ENCODE data around the gene GAB4.
"Not testable (repeated sequence)": the region's sequence is repeated elsewhere in the genome, so short reads cannot be mapped to it uniquely, and the experiment has no call there.

GAB4 gene

GRCh38 chr22:16956290-16956689, 51.7 kb downstream of the GAB4 start:
- DNase-seq: no peak

DNA sequence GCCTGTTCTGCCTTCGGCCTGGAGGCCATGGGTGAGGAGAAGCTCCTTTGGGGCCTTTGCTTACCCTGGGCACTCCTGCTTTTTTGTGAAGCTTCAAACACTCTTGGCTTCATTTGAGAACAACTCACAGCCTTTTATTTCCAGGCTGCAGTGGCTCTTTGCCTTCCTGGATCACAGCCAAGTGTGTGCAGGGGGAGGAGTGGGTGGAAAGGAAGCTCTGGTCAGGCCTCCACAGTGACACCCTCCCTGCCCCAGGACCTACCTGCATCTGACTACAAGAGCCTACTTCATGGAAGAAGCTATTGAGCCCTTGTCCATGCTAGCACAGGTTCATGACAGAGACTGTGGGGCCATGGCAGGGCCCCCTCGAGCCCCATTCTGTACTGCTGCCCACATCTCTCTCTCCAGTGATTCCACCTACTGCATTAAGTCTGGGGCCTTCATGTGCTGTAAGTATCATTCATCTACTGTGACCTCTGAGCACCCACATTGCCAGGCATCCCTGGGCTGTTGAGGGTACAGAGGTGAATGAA, 52.3 kb downstream of the GAB4 start:
- no peak for DNase-seq

GRCh38 chr22:16955081-16955480, 52.9 kb downstream of the GAB4 start:
- no peak for DNase-seq

GRCh38 chr22:16954060-16954403, 54.0 kb downstream of the GAB4 start:
- no peak for DNase-seq

- no peak for DNase-seq
Observed at GRCh38 chr22:16953206-16954059, 54.6 kb downstream of the GAB4 start.

DNA sequence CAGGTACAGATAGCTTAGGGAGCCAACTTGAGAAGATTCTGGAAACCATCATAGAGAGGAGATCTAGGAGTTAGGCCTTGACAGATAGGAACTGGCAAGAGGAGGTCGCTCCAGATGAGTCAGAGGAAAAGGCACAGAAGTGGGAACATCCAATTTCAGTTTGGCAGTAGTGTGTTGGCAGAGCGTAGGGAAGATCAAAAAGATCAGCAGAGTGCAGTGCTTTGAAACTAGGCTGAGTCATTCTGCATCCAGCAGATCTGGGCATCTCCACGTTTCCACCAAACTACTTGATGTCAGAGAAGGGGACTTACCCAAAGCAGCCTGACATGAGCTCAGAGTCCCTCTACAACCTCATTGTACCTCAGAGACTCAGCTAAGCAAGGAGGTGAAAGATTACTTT, 58.5 kb downstream of the GAB4 start:
- no peak for DNase-seq

- DNase-seq: no peak
Observed at GRCh38 chr22:16937811-16938210, 70.2 kb downstream of the GAB4 start.

DNA sequence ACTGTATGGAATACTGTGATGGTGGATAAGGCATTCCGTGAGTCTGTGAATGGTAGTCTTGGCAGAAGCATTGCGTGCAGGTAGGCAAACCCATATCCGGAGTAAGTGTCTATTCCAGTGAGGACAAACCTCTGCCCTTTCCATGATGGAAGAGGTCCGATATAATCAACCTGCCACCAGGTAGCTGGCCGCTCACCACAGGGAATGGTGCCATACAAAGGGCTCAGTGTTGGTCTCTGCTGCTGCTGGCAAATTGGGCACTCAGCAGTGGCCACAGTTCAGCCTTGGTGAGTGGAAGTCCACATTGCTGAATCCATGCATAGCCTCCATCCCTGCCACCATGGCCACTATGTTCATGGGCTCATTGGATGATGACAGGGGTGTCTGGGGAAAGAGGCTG, 70.8 kb downstream of the GAB4 start:
- DNase-seq: not testable (repeated sequence)

- no peak for DNase-seq
Observed at GRCh38 chr22:16936625-16937024, 71.4 kb downstream of the GAB4 start.

DNA sequence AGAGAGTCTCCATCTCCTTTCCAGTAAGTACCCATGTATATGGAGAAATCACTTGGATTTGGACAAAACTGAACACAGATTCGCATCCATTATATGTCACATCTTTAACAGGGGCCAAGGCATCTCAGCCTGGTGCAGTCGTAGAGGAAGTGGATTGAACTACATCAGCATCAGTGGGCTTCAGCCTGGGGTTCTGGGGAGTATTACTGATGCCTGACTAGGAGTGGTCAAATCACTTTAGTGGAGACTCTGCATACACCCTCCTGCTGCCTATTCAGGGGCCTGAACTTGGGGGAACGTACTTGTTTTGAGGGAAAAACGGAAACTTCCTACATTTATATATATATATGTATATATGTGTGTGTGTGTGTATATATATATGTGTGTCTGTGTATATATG, 72.8 kb downstream of the GAB4 start:
- DNase-seq: no peak

GRCh38 chr22:16933291-16934282, 74.4 kb downstream of the GAB4 start:
- no peak for DNase-seq

DNA sequence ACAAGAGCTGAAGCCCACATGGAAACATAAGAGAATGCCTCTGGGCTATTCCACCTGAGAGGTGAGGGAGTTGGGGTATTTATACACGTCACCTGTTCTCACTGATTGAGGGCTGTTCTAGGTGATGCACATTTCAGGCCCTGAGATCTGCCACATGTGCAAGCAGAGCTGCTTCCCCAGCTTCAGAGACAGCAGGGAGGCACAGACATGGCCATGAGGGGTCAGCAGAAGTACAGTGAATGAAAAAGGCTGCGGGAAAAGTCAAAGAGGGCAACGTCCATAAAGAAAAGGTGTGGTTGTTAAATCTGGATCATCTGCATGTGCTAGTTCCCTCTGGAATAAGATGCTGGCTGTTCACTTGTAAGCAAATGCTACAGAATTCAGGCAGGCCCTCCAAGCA, 75.4 kb downstream of the GAB4 start:
- DNase-seq: no peak

GRCh38 chr22:16925407-16925966, 82.5 kb downstream of the GAB4 start:
- DNase-seq: no peak

GRCh38 chr22:16922706-16923105, 85.3 kb downstream of the GAB4 start:
- no peak for DNase-seq

- no peak for DNase-seq
Observed at GRCh38 chr22:16922076-16922475, 85.9 kb downstream of the GAB4 start.

GRCh38 chr22:16917144-16918003, 90.6 kb downstream of the GAB4 start:
- peak; percentile 42 to 50 for DNase-seq

DNA sequence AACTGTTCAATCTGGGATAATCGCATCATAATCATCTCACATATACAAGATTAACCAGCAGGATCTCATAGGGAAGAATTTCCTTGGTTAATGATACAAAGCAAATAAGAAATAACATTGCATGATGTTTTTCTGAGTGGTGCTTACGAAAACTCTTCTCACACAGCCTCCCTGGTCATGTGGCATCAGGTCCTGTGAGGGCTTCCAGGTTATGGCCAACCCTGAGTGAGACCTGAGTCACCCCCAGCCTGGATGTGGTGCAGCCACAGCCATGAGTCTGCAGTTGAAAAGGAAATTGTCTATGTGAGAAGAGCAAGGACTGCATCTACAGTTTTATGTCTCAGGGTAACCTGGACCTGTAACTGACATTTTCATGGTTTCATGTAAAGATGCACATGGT, 92.3 kb downstream of the GAB4 start:
- DNase-seq: no peak

DNA sequence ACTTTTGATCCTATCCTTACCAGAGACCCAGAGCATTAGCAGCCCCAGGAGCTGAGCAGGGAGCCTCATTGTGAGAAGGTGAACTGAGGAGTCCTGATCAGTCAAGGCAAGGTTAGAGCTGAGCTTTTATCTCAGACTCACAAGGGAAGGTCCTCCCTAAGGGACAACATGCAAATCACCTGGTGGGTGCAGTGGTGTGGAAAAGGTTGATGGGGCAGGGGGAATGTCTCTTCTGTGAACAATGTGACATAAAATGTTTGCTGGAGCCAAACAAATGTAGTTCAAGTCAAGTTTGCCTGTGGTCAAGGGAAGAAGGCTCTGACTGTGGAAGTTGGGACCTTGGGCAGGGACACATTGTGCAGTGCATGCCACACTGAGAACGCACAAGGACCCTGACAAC, 93.1 kb downstream of the GAB4 start:
- DNase-seq: not testable (repeated sequence)

DNA sequence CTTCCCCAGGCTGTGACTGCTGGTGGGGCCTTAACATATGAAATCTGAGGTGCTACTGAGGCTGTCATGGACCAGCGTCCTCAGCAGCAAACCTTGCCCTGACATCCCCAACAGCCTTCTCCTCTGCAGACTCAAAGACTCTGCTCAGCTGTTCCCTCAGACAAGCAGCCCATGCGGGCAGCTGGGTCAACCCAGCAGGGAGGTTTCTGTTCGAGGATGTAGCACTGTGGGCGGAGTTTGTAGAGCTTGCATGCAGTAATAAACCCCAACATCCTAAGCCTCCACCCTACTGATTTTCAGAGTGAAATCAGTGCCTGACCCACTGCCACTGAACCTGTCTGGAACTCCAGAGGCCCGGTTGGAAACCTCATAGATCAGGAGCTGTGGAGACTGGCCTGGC, 94.0 kb downstream of the GAB4 start:
- no peak for DNase-seq

GRCh38 chr22:16912281-16912680, 95.7 kb downstream of the GAB4 start:
- DNase-seq: no peak

All from CD4-positive, alpha-beta T cell treated with Interleukin-4 for 1 hour (primary cell).